Measurements from ENCODE around the gene DOCK2.

DNA sequence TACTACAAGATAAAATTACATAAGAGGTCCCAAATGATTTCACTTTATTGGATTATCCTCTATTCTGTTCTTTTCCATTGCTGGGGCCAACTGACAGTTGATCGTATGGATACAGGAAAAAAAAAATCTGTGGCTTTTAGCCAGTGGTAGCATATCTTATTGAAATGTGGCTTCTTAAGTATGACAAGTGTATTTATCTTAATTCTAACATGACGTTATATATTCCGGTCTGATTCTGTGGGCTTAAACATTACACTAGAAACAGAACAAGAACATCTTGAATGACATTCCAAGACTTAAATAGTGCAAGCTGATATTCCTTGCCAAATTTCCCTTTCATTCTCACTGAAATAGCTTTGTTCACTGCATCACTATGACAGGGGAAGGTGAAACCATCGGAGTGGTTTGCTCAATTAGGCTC lies 225.3 kb downstream of the DOCK2 start:
- TF ChIP-seq CTCF (tag by site-specific recombination; IDR thresholded peaks at IDR 0.05) (no peak), ZFHX2 (tag by site-specific recombination; conservative IDR thresholded peaks at IDR 0.05) (no peak), YY1 (tag by site-specific recombination; IDR thresholded peaks at IDR 0.05) (no peak), ZNF266 (tag by site-specific recombination; IDR thresholded peaks at IDR 0.05; ENCODE audit: low read depth) (no peak), ZNF335 (tag by site-specific recombination; conservative IDR thresholded peaks at IDR 0.05) (no peak), ZNF433 (tag by site-specific recombination; IDR thresholded peaks at IDR 0.05; ENCODE audit: low read depth) (no peak), KLF10 (tag by site-specific recombination; IDR thresholded peaks at IDR 0.05) (no peak), ZFP41 (tag by site-specific recombination; IDR thresholded peaks at IDR 0.05; ENCODE audit: borderline replicate concordance) (no peak), REST (tag by site-specific recombination; IDR thresholded peaks at IDR 0.05) (no peak), GLI4 (tag by site-specific recombination; IDR thresholded peaks at IDR 0.05) (no peak), ZNF521 (tag by site-specific recombination; IDR thresholded peaks at IDR 0.05) (no peak), SP2 (tag by site-specific recombination; IDR thresholded peaks at IDR 0.05) (no peak), ZNF10 (tag by site-specific recombination; IDR thresholded peaks at IDR 0.05) (no peak)
- TF ChIP-seq, protein P1, sequence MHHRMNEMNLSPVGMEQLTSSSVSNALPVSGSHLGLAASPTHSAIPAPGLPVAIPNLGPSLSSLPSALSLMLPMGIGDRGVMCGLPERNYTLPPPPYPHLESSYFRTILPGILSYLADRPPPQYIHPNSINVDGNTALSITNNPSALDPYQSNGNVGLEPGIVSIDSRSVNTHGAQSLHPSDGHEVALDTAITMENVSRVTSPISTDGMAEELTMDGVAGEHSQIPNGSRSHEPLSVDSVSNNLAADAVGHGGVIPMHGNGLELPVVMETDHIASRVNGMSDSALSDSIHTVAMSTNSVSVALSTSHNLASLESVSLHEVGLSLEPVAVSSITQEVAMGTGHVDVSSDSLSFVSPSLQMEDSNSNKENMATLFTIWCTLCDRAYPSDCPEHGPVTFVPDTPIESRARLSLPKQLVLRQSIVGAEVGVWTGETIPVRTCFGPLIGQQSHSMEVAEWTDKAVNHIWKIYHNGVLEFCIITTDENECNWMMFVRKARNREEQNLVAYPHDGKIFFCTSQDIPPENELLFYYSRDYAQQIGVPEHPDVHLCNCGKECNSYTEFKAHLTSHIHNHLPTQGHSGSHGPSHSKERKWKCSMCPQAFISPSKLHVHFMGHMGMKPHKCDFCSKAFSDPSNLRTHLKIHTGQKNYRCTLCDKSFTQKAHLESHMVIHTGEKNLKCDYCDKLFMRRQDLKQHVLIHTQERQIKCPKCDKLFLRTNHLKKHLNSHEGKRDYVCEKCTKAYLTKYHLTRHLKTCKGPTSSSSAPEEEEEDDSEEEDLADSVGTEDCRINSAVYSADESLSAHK (tag by site-specific recombination; IDR thresholded peaks at IDR 0.05): no peak

Measured in HEK293 (cell line).